Mononuclear cell (primary cell): Measurements from ENCODE around the gene GLIS1. TPM values are rescaled to one million over a fixed set of nuclear protein-coding genes. Genes with fewer than 3 reads are reported as not detected.

Experiments used
- H3K27me3 ChIP-seq: 2 replicates; pipeline ENCODE4 v1.6.0; 2011; ENCODE audit warnings: low read length, control low read depth; ENCODE audit not compliant: insufficient read depth
- H3K4me1 ChIP-seq: 2 replicates; pipeline ENCODE4 v1.5.1; 2011; ENCODE audit warnings: mild to moderate bottlenecking, low read length, control low read depth; ENCODE audit not compliant: insufficient read depth
- H3K4me3 ChIP-seq: 2 replicates; pipeline ENCODE4 v1.5.1; 2011; ENCODE audit warnings: mild to moderate bottlenecking, low read length, moderate library complexity
- H3K9me3 ChIP-seq: 2 replicates; pipeline ENCODE4 v1.5.1; 2011; ENCODE audit warnings: low read depth, mild to moderate bottlenecking, control low read depth, low read length
- total RNA-seq: library from RNA; depleted of rRNA; stranded (reverse); fragments of >200 nt; gene quantifications from one replicate; pipeline ENCODE4 v1.2.3, GENCODE V29; 2012

The GLIS1 gene
- total RNA-seq, 1 donor, result not detected

DNA sequence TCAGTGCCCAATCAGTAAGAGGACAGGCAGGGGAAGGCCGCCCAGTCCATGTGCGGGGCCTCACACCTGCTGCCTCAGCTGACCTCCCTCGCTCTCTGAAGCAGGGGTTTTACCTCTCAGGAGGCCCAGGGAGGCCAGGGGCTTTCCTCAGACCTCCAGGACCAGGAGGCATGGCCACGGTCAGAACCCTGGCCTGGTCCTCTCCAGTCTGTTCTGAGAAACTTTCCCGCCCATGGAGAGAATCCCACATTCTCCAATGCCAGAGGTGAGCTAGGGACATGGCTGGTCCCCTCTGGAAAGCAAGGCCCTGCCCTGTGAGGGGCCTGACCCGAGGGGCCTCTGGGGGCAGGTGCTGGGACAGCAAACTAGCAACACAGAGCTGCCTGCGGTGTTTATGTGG, 211.6 kb downstream of the GLIS1 start:
- no peaks in the 10 kb centered on the region for H3K9me3 ChIP-seq
- H3K27me3 ChIP-seq, result no peaks in the 10 kb centered on the region
- H3K4me3 ChIP-seq, result no peak overlapping the region
- no peaks in the 10 kb centered on the region for H3K4me1 ChIP-seq

GRCh38 chr1:53526451-53527101, 212.4 kb downstream of the GLIS1 start:
- Histone ChIP-seq H3K9me3 (no peaks in the 10 kb centered on the region), H3K4me3 (no peak overlapping the region), H3K27me3 (no peaks in the 10 kb centered on the region), H3K4me1 (no peaks in the 10 kb centered on the region)

DNA sequence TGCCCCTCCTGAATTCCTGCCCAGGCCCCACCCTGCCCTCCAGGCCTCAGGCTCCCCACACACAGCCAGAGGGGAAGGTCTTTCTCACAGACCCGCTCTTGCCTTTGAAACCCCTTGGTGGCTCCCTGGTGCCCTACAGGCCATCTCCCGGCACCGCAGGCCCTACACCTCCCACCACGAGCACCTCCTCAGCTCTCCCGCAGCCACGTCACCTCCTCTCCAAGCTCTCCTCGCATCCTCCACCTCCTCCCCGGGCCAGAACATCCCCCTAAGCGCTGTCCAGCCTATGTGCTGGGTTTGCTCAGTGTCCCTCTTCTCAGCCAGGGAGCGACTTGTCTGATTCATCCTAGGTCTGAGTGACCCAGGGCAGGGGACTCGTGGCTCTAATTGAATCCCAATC, 213.4 kb downstream of the GLIS1 start:
- Histone ChIP-seq H3K4me1 (no peaks in the 10 kb centered on the region), H3K9me3 (no peaks in the 10 kb centered on the region), H3K27me3 (no peaks in the 10 kb centered on the region), H3K4me3 (no peak overlapping the region)

DNA sequence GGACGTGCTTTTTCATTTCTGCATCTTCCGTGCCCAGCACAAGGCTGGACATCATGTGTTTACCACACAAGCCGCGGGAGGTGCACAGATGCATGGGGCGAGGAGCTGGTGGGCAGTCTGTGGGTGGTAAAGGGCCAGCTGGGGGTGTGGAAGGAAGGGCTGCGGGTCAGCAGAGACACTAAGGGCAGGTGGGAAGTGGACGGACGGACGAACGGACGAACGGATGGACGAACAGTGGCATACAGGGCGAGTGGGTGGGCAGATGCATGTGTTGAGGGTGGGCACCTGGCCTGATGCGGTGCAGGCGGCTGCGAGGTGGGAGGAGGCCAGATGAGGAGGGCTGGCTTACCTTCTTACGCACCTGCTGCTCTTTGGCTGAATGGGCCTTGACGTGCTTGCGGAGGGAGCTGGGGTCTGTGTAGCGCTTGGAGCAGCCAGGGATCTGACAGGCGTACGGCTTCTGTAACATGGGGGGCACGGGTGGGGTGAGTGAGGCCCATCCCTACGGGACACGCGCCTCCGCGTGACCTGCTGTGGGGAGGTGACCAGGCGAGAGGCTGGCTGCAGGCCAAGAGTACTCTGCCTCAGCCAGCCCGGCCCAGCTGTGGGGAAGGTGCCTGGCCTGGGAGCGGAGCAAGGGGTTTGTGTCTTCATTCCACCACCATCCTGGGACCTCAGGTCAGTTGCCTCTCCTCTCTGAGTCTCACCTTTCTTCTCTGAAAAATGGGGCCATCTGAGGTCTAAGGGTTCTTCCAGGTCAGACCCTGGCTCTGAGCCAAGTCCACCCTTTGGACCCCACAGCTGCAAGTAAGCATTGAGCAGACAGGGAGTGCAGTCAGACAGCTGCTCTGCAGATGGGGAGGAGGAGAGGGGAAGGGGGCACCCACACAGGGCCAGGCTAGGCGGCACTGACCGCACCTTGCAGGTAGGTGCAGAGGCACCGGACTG, 214.3 kb downstream of the GLIS1 start:
- no peaks in the 10 kb centered on the region for H3K9me3 ChIP-seq
- H3K4me1 ChIP-seq, result no peaks in the 10 kb centered on the region
- H3K27me3 ChIP-seq, result no peaks in the 10 kb centered on the region
- H3K4me3 ChIP-seq, result no peak overlapping the region

DNA sequence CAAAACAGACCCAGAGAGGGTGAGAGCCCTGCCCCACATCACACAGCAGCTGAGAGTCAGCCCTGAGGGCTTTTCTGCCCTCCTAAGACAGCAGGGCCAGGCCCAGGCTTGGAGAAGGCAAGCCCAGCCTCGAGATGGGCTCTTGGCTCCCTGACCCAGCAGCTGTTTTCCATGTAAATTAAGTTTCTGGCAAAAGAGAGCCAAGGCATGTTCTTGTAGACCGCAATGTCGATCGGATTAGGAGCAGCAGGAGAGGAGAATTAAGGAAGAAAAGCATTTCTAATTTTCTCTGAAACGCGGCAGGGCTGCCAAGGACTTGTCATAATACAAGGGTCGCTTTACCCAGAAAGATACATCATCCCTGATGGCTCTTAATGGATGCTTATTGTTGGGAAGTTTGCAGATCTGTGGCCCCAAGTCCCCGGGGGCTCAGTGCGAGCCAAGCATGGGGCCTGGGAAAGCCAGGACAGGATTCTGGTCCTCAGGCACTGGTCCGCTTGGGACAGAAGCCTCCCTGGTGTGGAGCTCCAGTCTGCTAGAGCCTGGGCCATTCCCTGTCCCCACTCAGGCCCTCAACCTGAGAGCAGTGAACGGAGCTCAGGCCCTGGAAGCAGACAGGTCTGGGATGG, 216.9 kb downstream of the GLIS1 start:
- Histone ChIP-seq H3K27me3 (no peaks in the 10 kb centered on the region), H3K4me1 (no peaks in the 10 kb centered on the region), H3K4me3 (no peak overlapping the region), H3K9me3 (no peaks in the 10 kb centered on the region)

- Histone ChIP-seq H3K27me3 (no peaks in the 10 kb centered on the region), H3K9me3 (no peaks in the 10 kb centered on the region), H3K4me1 (no peaks in the 10 kb centered on the region), H3K4me3 (no peak overlapping the region)
These were observed 218.5 kb downstream of the GLIS1 start for GRCh38 chr1:53520481-53520880.

DNA sequence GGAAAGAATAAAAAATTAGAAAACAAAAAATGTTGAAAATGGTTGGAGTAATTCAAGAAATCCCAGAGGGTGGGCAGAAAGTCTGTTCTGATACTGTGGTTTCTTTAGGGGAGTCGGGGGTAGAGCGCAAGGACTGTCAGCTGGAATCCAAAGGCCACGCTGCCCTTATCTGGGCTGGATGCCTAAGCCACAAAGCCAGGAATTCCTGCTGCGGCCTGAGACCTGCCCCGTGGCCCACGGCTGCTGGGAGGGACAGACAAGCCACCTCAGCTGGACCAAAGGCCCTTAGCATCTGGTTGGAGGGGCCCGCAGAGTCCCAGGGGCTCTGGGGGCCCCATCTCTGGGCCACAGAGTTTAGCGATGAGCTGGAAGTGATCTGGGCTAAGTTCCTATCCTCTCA, 219.5 kb downstream of the GLIS1 start:
- H3K9me3 ChIP-seq, result no peaks in the 10 kb centered on the region
- H3K4me3 ChIP-seq, result no peak overlapping the region
- no peaks in the 10 kb centered on the region for H3K27me3 ChIP-seq
- H3K4me1 ChIP-seq, result no peaks in the 10 kb centered on the region

DNA sequence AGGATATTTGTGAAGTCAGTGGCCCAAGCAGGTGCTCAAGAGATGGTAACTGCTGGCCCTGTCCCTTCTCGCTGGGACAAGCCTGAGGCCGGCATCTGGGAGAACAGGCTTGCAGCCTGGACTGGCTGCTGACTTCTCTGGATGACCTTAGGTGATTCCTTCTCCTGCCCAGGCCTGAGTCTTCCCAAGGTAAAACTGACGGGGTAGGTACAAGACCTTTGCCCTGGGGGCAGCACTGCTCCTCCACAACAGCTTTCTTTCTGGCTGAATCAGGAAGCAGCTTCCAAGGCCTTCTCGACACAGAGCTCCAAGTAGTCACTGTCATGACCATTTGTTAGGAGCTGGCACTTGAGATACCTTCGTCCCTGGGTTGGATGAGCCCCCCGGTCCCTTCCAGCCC, 220.2 kb downstream of the GLIS1 start:
- no peaks in the 10 kb centered on the region for H3K4me1 ChIP-seq
- H3K9me3 ChIP-seq, result no peaks in the 10 kb centered on the region
- no peaks in the 10 kb centered on the region for H3K27me3 ChIP-seq
- H3K4me3 ChIP-seq, result no peak overlapping the region

DNA sequence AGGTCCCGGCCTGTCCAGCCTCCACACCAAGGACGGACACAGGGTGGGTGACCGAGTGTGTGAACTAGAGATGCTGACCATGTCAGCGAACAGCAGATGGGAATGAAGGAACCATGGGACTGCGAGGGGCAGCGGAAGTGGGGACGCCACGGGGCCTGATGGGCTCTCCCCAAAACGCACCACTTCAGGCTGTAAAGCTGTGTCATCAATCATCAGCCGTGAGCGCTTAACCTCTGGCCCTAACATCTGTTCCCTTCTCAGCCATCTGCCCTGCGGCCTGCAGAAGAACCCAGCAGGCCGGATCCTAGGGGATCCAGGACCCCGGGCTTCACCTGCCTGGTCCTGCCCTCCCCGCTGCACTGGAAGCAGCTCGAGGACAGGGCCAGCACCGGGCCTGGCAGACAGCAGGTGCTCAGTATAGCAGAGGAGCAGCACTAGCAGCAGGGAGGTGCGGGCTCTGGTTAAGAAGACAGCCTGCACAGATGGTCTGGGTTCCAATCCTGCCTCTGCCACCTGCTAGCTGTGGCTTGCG, 221.1 kb downstream of the GLIS1 start:
- no peaks in the 10 kb centered on the region for H3K27me3 ChIP-seq
- no peaks in the 10 kb centered on the region for H3K9me3 ChIP-seq
- no peak overlapping the region for H3K4me3 ChIP-seq
- H3K4me1 ChIP-seq, result no peaks in the 10 kb centered on the region

DNA sequence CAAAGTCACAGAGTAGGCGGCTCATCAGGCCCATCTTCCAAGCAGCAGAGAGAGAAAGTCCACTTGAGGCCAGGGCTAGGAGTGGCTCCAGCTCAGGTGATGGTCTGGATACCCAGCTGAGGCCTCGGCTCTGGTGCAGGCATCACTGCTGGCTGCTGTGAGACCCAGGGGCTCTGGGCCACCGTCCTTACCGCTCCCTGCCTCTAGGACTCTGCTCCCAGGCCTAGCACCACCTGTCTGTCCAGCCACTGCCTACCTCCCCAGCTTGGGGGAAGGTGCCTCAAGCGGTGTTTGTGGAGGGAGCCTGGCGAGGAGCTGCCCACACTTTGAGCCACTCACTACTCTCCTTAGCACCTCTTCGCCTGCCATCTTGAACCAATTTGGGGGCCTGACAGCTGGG, 221.9 kb downstream of the GLIS1 start:
- no peak overlapping the region for H3K4me3 ChIP-seq
- no peaks in the 10 kb centered on the region for H3K27me3 ChIP-seq
- no peaks in the 10 kb centered on the region for H3K9me3 ChIP-seq
- H3K4me1 ChIP-seq, result no peaks in the 10 kb centered on the region

DNA sequence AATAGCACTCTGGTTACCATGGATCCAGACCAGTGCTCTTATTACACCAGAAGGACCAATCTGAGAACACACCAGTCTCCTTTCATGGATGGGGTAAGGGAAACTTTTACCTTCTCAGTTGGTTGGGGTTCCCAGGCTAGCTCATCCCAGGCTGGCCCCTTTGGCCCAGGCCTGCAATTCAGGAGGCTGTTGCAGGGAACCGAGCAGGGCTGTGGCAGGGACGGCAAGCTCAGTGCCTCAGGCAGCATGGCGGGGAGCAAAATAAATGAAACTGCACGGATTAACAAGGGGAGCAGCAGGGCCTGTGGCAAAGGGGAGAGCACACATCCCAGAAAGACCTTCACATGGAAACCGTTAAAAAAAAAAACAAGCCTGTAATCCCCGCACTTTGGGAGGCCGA, 222.8 kb downstream of the GLIS1 start:
- Histone ChIP-seq H3K4me1 (no peaks in the 10 kb centered on the region), H3K27me3 (no peaks in the 10 kb centered on the region), H3K9me3 (no peaks in the 10 kb centered on the region), H3K4me3 (no peak overlapping the region)

DNA sequence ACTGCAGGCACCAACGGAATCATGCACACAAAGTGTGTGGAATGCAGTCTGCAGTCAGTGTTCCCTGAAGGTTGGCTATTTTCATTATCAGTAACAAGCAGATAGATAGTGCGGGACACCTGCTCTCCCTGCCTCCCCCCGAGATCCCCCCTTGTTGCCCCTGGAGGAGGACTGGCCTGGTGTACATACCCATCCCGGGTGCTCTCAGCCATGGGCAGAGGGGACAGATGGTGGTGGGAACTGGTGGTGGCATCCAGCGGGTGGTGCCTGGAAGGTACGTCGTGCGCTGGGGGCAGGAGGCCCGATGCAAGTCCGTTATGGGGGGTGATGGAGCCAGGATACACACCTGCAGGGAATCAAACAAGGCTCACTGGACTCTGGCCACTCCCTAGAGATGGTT, 224.5 kb downstream of the GLIS1 start:
- Histone ChIP-seq H3K27me3 (no peaks in the 10 kb centered on the region), H3K4me1 (no peaks in the 10 kb centered on the region), H3K4me3 (no peak overlapping the region), H3K9me3 (no peaks in the 10 kb centered on the region)

- Histone ChIP-seq H3K4me3 (no peak overlapping the region), H3K9me3 (no peaks in the 10 kb centered on the region), H3K4me1 (no peaks in the 10 kb centered on the region), H3K27me3 (no peaks in the 10 kb centered on the region)
These were observed 225.1 kb downstream of the GLIS1 start for GRCh38 chr1:53513846-53514245.

DNA sequence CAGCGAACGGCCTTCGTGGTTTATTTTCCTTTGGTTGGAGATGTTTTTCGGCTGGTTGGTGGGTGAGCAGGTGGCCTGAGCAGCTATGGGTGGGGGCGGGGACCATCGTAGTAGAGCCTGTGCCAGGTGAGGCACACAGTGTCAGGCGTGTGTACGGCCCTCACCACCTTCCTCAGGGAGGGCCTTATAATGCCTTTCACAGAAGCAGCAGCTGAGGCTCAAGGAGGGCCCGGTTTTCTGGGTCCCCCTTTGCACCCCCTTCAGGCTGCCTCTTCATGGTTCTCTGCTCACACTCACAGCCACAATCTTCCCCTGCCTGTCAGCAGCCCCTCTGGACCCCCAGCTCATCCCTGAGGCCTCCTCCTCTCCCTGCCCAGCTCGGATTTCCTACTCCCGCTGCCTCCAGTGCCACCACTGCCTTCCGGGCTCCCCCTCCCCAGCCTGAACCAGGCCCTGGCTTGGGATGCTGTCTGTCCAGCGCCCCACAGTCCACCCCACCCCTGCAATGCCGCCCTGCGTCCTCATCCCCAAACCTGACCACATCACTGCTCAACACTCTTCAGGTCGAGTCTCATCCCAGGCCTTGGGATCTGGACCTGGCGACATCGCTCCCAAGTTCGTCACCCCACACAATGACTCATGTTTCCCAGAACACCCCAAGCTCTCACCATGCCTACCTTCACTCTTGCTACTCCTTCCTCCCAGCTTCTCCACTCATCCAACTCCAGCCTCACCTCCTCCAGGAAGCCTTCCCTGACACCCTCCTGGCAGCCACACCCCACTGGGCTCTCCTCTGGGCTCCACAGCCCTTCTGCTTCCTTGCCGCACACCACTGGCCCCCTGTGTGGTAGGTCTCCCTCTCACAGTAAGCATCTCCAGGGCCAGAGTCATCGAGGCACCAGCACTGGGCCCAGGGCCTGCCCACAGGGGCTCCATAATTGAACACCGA, 225.9 kb downstream of the GLIS1 start:
- Histone ChIP-seq H3K27me3 (no peaks in the 10 kb centered on the region), H3K4me1 (no peaks in the 10 kb centered on the region), H3K9me3 (no peaks in the 10 kb centered on the region), H3K4me3 (no peak overlapping the region)
